Type B pancreatic cell (in vitro differentiated cells): Measurements from ENCODE around the gene PTPN14. TPM values are rescaled to one million over a fixed set of nuclear protein-coding genes. Genes with fewer than 3 reads are reported as not detected.
A peak's percentile ranks its signal among the peaks of the same experiment; 100 is the strongest.

Experiments
- DNase-seq: peaks from one replicate; pipeline ENCODE4 v3.0.0; 2021; ENCODE audit warnings: mixed read lengths; ENCODE audit not compliant: unreplicated experiment; ENCODE audit errors: extremely low spot score
- H3K27ac Mint-ChIP-seq: 2 replicates; pipeline ENCODE4 v1.8.0; 2021; ENCODE audit warnings: mild to moderate bottlenecking, mixed read lengths
- H3K27me3 Mint-ChIP-seq: 2 replicates; pipeline ENCODE4 v1.8.0; 2021; ENCODE audit warnings: mixed read lengths
- H3K36me3 Mint-ChIP-seq: 2 replicates; pipeline ENCODE4 v1.8.0; 2021; ENCODE audit warnings: mixed read lengths
- H3K4me1 Mint-ChIP-seq: one replicate; pipeline ENCODE4 v1.8.0; 2021; ENCODE audit warnings: mixed read lengths; ENCODE audit not compliant: unreplicated experiment
- H3K4me3 Mint-ChIP-seq: 2 replicates; pipeline ENCODE4 v1.8.0; 2021; ENCODE audit warnings: mild to moderate bottlenecking, mixed read lengths
- H3K9me3 Mint-ChIP-seq: 2 replicates; pipeline ENCODE4 v1.8.0; 2021; ENCODE audit warnings: mixed read lengths
- total RNA-seq: library from RNA; stranded (reverse); gene quantifications from 2 replicates; pipeline ENCODE4 v1.2.1, GENCODE V29; 2021; ENCODE audit warnings: low replicate concordance
- TF ChIP-seq, protein P1 (sequence below): fragments of 200-600 bp; sonication (generic); conservative IDR thresholded peaks from 2 replicates; pipeline ENCODE4 v1.5.0; 2021; ENCODE audit warnings: antibody characterized with exemption, mild to moderate bottlenecking

The PTPN14 gene
- total RNA-seq, 1 donor from 2014 or later: 29.2 TPM

DNA sequence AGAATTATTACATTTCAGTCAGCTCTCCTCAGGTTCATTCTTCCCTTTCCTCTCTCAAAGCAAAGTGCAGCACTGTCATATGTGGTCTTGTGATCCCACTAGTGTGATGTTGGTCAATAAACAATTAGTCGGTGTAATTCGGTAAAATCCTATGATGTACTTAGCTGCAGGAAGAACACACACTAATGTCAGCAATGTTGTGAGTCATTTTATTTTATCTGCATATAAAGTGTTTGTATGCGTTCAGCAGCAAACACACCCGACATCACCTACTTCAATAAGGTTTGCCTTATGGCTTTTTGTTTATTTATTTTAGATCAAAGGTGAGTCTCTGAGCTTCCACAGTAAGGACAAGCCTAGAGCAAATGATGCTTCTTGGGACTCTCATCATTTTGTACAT lies 47.8 kb downstream of the PTPN14 start:
- Mint-ChIP-seq H3K4me1 (peaks cover 35% of the 10 kb centered on the region), H3K4me3 (no peak overlapping the region), H3K36me3 (peaks cover 11% of the 10 kb centered on the region), H3K27me3 (no peaks in the 10 kb centered on the region), H3K27ac (no peak overlapping the region), H3K9me3 (peaks cover 5% of the 10 kb centered on the region)
- no peak for DNase-seq
- TF ChIP-seq, protein P1, sequence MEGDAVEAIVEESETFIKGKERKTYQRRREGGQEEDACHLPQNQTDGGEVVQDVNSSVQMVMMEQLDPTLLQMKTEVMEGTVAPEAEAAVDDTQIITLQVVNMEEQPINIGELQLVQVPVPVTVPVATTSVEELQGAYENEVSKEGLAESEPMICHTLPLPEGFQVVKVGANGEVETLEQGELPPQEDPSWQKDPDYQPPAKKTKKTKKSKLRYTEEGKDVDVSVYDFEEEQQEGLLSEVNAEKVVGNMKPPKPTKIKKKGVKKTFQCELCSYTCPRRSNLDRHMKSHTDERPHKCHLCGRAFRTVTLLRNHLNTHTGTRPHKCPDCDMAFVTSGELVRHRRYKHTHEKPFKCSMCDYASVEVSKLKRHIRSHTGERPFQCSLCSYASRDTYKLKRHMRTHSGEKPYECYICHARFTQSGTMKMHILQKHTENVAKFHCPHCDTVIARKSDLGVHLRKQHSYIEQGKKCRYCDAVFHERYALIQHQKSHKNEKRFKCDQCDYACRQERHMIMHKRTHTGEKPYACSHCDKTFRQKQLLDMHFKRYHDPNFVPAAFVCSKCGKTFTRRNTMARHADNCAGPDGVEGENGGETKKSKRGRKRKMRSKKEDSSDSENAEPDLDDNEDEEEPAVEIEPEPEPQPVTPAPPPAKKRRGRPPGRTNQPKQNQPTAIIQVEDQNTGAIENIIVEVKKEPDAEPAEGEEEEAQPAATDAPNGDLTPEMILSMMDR: no peak

DNA sequence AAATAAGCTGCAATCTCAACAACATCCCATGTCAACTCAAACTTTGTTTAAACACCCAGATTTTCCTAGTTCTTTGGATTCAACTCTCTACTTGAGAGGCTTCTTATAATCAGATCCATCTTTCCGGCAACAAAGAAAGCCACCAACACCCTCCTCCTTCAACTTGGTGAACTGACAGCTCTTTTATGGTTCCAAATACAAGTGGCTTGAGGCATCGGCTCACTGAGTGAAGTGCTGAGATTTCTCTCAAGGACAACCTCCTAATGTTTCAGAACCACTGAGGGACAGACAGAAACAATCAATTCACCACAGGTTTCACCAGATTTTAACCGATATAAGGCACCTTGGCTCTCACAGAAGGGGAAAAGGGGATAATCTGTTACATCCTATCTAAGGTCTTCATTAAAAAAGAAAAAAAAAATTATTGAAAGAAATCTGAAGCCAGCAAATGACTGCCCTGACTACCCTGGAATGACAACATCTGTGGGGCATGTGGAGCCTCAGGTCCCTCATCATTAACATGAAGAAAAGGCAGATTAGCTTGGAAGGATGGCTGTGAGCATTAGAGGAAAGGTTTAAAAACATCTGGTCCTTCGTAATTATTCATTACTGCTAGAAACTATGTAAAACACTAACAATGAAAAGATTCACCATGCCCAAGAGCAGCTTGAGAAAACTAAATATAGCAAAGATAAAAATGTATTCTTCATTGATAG lies 50.9 kb downstream of the PTPN14 start:
- H3K9me3 Mint-ChIP-seq: peaks cover 8% of the 10 kb centered on the region
- H3K36me3 Mint-ChIP-seq: peaks cover 4% of the 10 kb centered on the region
- H3K4me3 Mint-ChIP-seq: peak overlapping the region; percentile 13
- no peak for DNase-seq
- no peaks in the 10 kb centered on the region for H3K27me3 Mint-ChIP-seq
- TF ChIP-seq, protein P1: no peak
- H3K27ac Mint-ChIP-seq: peak overlapping the region; percentile 21
- H3K4me1 Mint-ChIP-seq: peaks cover 24% of the 10 kb centered on the region

DNA sequence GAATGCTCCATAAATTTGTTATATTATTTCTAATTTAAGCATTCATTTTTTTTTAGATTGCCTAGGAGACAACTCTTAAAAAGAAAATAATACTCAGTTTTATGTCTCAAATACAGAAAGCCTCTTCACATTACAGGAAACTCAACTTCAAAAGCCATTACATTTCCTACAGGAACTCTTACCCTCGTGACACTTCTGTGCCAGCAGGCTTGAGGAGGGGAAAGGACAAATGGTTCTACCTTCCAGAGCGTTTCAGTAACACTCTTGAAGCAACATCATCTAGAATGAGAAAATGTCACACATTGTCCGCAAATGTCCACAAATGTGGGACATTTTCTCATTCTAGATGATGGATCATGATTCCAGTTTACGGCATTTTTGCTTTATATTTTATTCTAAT lies 51.7 kb downstream of the PTPN14 start:
- Mint-ChIP-seq H3K4me3 (no peak overlapping the region), H3K36me3 (peaks cover 6% of the 10 kb centered on the region), H3K27ac (no peak overlapping the region), H3K27me3 (no peaks in the 10 kb centered on the region), H3K4me1 (peaks cover 21% of the 10 kb centered on the region), H3K9me3 (peaks cover 8% of the 10 kb centered on the region)
- no peak for DNase-seq
- TF ChIP-seq, protein P1: no peak

DNA sequence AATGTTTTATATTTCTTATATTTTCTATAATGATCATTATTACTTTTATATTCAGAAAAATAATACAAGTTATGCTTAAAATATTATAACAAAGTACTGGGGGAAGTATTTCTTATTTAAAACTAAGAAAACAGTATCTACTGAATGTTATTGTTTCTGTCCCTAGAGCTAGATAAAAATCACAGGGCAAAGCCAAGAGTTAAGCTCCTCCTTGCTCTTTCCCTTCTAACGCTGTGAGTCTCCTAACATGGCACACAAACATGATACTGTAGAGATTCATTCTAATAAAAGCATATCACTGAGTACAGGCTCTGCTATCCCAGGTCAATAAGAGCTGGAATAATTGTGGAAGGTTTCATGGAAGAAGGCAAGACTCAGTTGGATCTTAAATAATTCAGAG lies 53.4 kb downstream of the PTPN14 start:
- no peak for DNase-seq
- peaks cover 18% of the 10 kb centered on the region for H3K4me1 Mint-ChIP-seq
- peaks cover 8% of the 10 kb centered on the region for H3K9me3 Mint-ChIP-seq
- H3K27me3 Mint-ChIP-seq: no peaks in the 10 kb centered on the region
- H3K27ac Mint-ChIP-seq: no peak overlapping the region
- peaks cover 10% of the 10 kb centered on the region for H3K36me3 Mint-ChIP-seq
- TF ChIP-seq, protein P1: no peak
- no peak overlapping the region for H3K4me3 Mint-ChIP-seq

DNA sequence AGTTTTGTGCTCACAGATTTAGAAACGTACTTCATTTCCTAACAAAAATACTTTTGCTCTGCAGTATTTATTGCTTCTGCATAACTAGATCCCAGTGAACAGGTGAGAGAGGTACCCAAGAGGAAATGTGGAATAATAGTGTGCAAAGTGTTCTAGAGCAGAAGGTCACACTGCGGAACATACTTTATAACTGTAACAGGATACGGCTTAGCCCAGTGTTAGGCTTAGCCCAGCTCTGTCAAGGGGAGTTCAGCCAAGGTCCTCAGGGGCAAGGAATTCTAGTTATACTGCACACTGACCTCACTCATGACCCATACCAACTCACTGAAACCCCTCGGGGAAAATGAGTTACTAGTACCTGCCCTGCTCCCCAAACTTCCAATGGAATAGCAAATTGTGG lies 55.3 kb downstream of the PTPN14 start:
- peaks cover 10% of the 10 kb centered on the region for H3K36me3 Mint-ChIP-seq
- no peaks in the 10 kb centered on the region for H3K27me3 Mint-ChIP-seq
- no peak overlapping the region for H3K27ac Mint-ChIP-seq
- peaks cover 18% of the 10 kb centered on the region for H3K4me1 Mint-ChIP-seq
- peaks cover 8% of the 10 kb centered on the region for H3K9me3 Mint-ChIP-seq
- TF ChIP-seq, protein P1: no peak
- H3K4me3 Mint-ChIP-seq: no peak overlapping the region
- no peak for DNase-seq
